Mesothelial cell of epicardium (in vitro differentiated cells): Measurements from ENCODE around the gene C2orf15. TPM values are rescaled to one million over a fixed set of nuclear protein-coding genes. Genes with fewer than 3 reads are reported as not detected.
A peak's percentile ranks its signal among the peaks of the same experiment; 100 is the strongest.

Source experiments
- DNase-seq, 2 experiments: peaks; one replicate each; pipeline ENCODE4 v3.0.0; 2021; ENCODE audit warnings: low spot score in 2 of 2; ENCODE audit not compliant: unreplicated experiment in 2 of 2
- H3K27ac Mint-ChIP-seq: 2 replicates; pipeline ENCODE4 v1.8.0; 2021; ENCODE audit warnings: mixed read lengths
- H3K27me3 Mint-ChIP-seq: 2 replicates; pipeline ENCODE4 v1.8.0; 2021; ENCODE audit warnings: low read depth, mixed read lengths
- H3K36me3 Mint-ChIP-seq: 2 replicates; pipeline ENCODE4 v1.8.0; 2021; ENCODE audit warnings: mixed read lengths
- H3K4me1 Mint-ChIP-seq: 2 replicates; pipeline ENCODE4 v1.8.0; 2021; ENCODE audit warnings: mixed read lengths
- H3K4me3 Mint-ChIP-seq: 2 replicates; pipeline ENCODE4 v1.8.0; 2021; ENCODE audit warnings: mild to moderate bottlenecking, moderate library complexity, mixed read lengths
- H3K9me3 Mint-ChIP-seq: 2 replicates; pipeline ENCODE4 v1.8.0; 2021; ENCODE audit warnings: mixed read lengths
- CTCF ChIP-seq: fragments of 200-600 bp; sonication (generic); IDR thresholded peaks from one replicate; pipeline ENCODE4 v1.5.0; 2021; ENCODE audit warnings: antibody characterized with exemption; ENCODE audit not compliant: unreplicated experiment
- total RNA-seq: library from RNA; stranded (reverse); gene quantifications from 3 replicates; pipeline ENCODE4 v1.2.1, GENCODE V29; 2021

C2orf15 gene
- total RNA-seq, 1 donor from 2014 or later = 7.8 TPM

GRCh38 chr2:99169534-99169933 lies 28.0 kb downstream of the C2orf15 start:
- no peak overlapping the region for H3K4me3 Mint-ChIP-seq
- TF ChIP-seq CTCF = no peak
- H3K36me3 Mint-ChIP-seq = peaks cover 9% of the 10 kb centered on the region
- no peak overlapping the region for H3K27ac Mint-ChIP-seq
- no peaks in the 10 kb centered on the region for H3K27me3 Mint-ChIP-seq
- H3K9me3 Mint-ChIP-seq = no peaks in the 10 kb centered on the region
- no peaks in the 10 kb centered on the region for H3K4me1 Mint-ChIP-seq
- no peak for DNase-seq

GRCh38 chr2:99171377-99172140 lies 30.1 kb downstream of the C2orf15 start:
- no peaks in the 10 kb centered on the region for H3K4me1 Mint-ChIP-seq
- no peak for DNase-seq
- H3K27me3 Mint-ChIP-seq = no peaks in the 10 kb centered on the region
- no peak for TF ChIP-seq CTCF
- no peak overlapping the region for H3K27ac Mint-ChIP-seq
- peaks cover 6% of the 10 kb centered on the region for H3K36me3 Mint-ChIP-seq
- H3K4me3 Mint-ChIP-seq = no peak overlapping the region
- no peaks in the 10 kb centered on the region for H3K9me3 Mint-ChIP-seq

- DNase-seq = peak; percentile 76 to 92
- Mint-ChIP-seq H3K27ac (peak within 1 kb of the TSS; percentile 99), H3K4me3 (peak within 1 kb of the TSS; percentile 99), H3K9me3 (no peaks in the 10 kb centered on the region), H3K36me3 (no peaks in the 10 kb centered on the region), H3K27me3 (no peaks in the 10 kb centered on the region), H3K4me1 (peaks cover 30% of the 10 kb centered on the region)
- TF ChIP-seq CTCF = no peak
Measured at GRCh38 chr2:99180755-99181623, 39.5 kb downstream of the C2orf15 start, which contains the start of the genes MITD1 and MRPL30. TSS of gene MITD1 (minus strand) at chr2:99181058. CDS start at chr2:99180981, 77 bp downstream. TSS of gene MRPL30 (plus strand) at chr2:99181184. CDS start at chr2:99186204, 5,020 bp downstream.

GRCh38 chr2:99181624-99182000 lies 40.1 kb downstream of the C2orf15 start:
- Mint-ChIP-seq H3K4me3 (peak overlapping the region; percentile 99), H3K4me1 (peaks cover 30% of the 10 kb centered on the region), H3K27ac (peak overlapping the region; percentile 99), H3K9me3 (no peaks in the 10 kb centered on the region), H3K27me3 (no peaks in the 10 kb centered on the region), H3K36me3 (no peaks in the 10 kb centered on the region)
- DNase-seq = no peak
- TF ChIP-seq CTCF = no peak

- H3K36me3 Mint-ChIP-seq = no peaks in the 10 kb centered on the region
- TF ChIP-seq CTCF = no peak
- no peaks in the 10 kb centered on the region for H3K9me3 Mint-ChIP-seq
- peaks cover 30% of the 10 kb centered on the region for H3K4me1 Mint-ChIP-seq
- H3K4me3 Mint-ChIP-seq = peak overlapping the region; percentile 3
- DNase-seq = no peak
- H3K27ac Mint-ChIP-seq = no peak overlapping the region
- no peaks in the 10 kb centered on the region for H3K27me3 Mint-ChIP-seq
Measured at GRCh38 chr2:99183025-99183424, 41.5 kb downstream of the C2orf15 start.
